IMR-90 (cell line): ENCODE data around the gene PPP1R3D. TPM values are rescaled to one million over a fixed set of nuclear protein-coding genes. Genes with fewer than 3 reads are reported as not detected.

Experiments
- ATAC-seq: fragments of 200-7000 bp; cut with Tn5 transposase; 2 replicates; pipeline ENCODE4 v1.9.1; 2020; ENCODE audit warnings: low read depth, mild to moderate bottlenecking, moderate library complexity
- BruUV-seq: library from RNA; stranded (reverse); fragments of 400-500 nt; replicated peaks from 2 replicates; lab custom pipeline; 2021; lab: Mats Ljungman, UMichigan
- CTCF ChIA-PET: fragments of 300-600 bp; formaldehyde crosslinking; extraction: SDS; loops from one replicate; lab custom pipeline; 2021; ENCODE audit warnings: antibody characterized with exemption; lab: Yijun Ruan, JAX
- POLR2A ChIA-PET: fragments of 300-600 bp; sonication (Branson Sonifier 250); formaldehyde crosslinking; loops from one replicate; lab custom pipeline; 2022; ENCODE audit warnings: antibody characterized with exemption; ENCODE audit not compliant: unreplicated experiment; lab: Charles Lee
- DNase-seq: peaks from one replicate; pipeline ENCODE4 v3.0.0; 2013
- H2AFZ ChIP-seq: replicated peaks from 2 replicates; pipeline ENCODE3; 2013; ENCODE audit warnings: low read length, mild to moderate bottlenecking; ENCODE audit not compliant: poor library complexity
- H2AK5ac ChIP-seq: 2 replicates; pipeline ENCODE4 v1.6.1; 2013; ENCODE audit warnings: low read depth, low read length, inconsistent platforms
- H2AK9ac ChIP-seq: replicated peaks from 2 replicates; pipeline ENCODE3; 2013; ENCODE audit warnings: mild to moderate bottlenecking, low read depth, low read length, moderate library complexity; ENCODE audit not compliant: poor library complexity
- H2BK120ac ChIP-seq: 2 replicates; pipeline ENCODE4 v1.6.1; 2013; ENCODE audit warnings: low read depth, low read length, inconsistent platforms
- H2BK15ac ChIP-seq: 3 replicates; pipeline ENCODE4 v1.6.1; 2013; ENCODE audit warnings: low read depth, low read length, inconsistent platforms
- H2BK20ac ChIP-seq: 2 replicates; pipeline ENCODE4 v1.6.1; 2013; ENCODE audit warnings: low read depth, mild to moderate bottlenecking, inconsistent platforms, low read length, moderate library complexity
- H2BK5ac ChIP-seq: 2 replicates; pipeline ENCODE4 v1.6.1; 2013; ENCODE audit warnings: mild to moderate bottlenecking, low read depth, low read length, inconsistent platforms; ENCODE audit not compliant: poor library complexity, severe bottlenecking
- H3K14ac ChIP-seq: replicated peaks from 2 replicates; pipeline ENCODE4 v1.6.1; 2013; ENCODE audit warnings: low read depth, low read length, inconsistent platforms
- H3K18ac ChIP-seq: 2 replicates; pipeline ENCODE4 v1.6.1; 2013; ENCODE audit warnings: low read depth, low read length, control low read depth
- H3K23ac ChIP-seq: 2 replicates; pipeline ENCODE4 v1.6.1; 2013; ENCODE audit warnings: low read depth, low read length, inconsistent platforms
- H3K27ac ChIP-seq: 2 replicates; pipeline ENCODE4 v1.5.1; 2013; ENCODE audit warnings: mild to moderate bottlenecking, control low read depth, low read length; ENCODE audit not compliant: insufficient read depth
- H3K27me3 ChIP-seq: 2 replicates; pipeline ENCODE4 v1.6.1; 2013; ENCODE audit warnings: low read length; ENCODE audit not compliant: control insufficient read depth, insufficient read depth
- H3K36me3 ChIP-seq: 2 replicates; pipeline ENCODE4 v1.6.1; 2013; ENCODE audit warnings: low read length, mixed read lengths; ENCODE audit not compliant: control insufficient read depth, insufficient read depth
- H3K4ac ChIP-seq: 2 replicates; pipeline ENCODE4 v1.6.1; 2013; ENCODE audit warnings: low read depth, low read length, inconsistent platforms
- H3K4me1 ChIP-seq: 2 replicates; pipeline ENCODE4 v1.6.1; 2013; ENCODE audit warnings: low read length, mixed read lengths; ENCODE audit not compliant: control insufficient read depth, insufficient read depth
- H3K4me2 ChIP-seq: 2 replicates; pipeline ENCODE4 v1.6.1; 2013; ENCODE audit warnings: low read depth, mild to moderate bottlenecking, control low read depth, low read length, moderate library complexity
- H3K4me3 ChIP-seq: 2 replicates; pipeline ENCODE4 v1.5.1; 2013; ENCODE audit warnings: low read depth, mild to moderate bottlenecking, control low read depth, low read length, moderate library complexity; ENCODE audit not compliant: insufficient read depth
- H3K56ac ChIP-seq: 2 replicates; pipeline ENCODE4 v1.6.1; 2013; ENCODE audit warnings: low read length, inconsistent platforms; ENCODE audit not compliant: insufficient read depth; ENCODE audit errors: extremely low read depth
- H3K79me1 ChIP-seq, 2 experiments: 2 replicates each; pipeline ENCODE4 v1.6.1; 2013; ENCODE audit warnings: low read length in 2 of 2, inconsistent platforms in 1 of 2, low read depth in 1 of 2
- H3K9ac ChIP-seq: 2 replicates; pipeline ENCODE4 v1.6.1; 2013; ENCODE audit warnings: low read depth, low read length, control low read depth
- H3K9me1 ChIP-seq: 2 replicates; pipeline ENCODE4 v1.6.1; 2013; ENCODE audit warnings: low read length, inconsistent platforms; ENCODE audit not compliant: insufficient read depth
- H3K9me3 ChIP-seq: 2 replicates; pipeline ENCODE4 v1.6.1; 2013; ENCODE audit warnings: low read length; ENCODE audit not compliant: control insufficient read depth, insufficient read depth
- H4K20me1 ChIP-seq: 2 replicates; pipeline ENCODE4 v1.6.1; 2013; ENCODE audit warnings: low read length, inconsistent platforms; ENCODE audit not compliant: insufficient read depth
- H4K5ac ChIP-seq: 2 replicates; pipeline ENCODE4 v1.6.1; 2013; ENCODE audit warnings: mild to moderate bottlenecking, low read depth, low read length, control low read depth
- H4K8ac ChIP-seq, 2 experiments: 2 replicates each; pipeline ENCODE4 v1.6.1; 2013; ENCODE audit warnings: low read depth in 2 of 2, low read length in 2 of 2, control low read depth in 1 of 2, inconsistent platforms in 1 of 2
- H4K91ac ChIP-seq: 2 replicates; pipeline ENCODE4 v1.6.1; 2013; ENCODE audit warnings: low read depth, low read length, inconsistent platforms; ENCODE audit not compliant: insufficient read depth
- BHLHE40 ChIP-seq: fragments of 150-350 bp; IDR thresholded peaks from 2 replicates; pipeline ENCODE4 v1.6.1; 2016; ENCODE audit warnings: mild to moderate bottlenecking, low read depth, low read length
- CHD1 ChIP-seq: IDR thresholded peaks from 2 replicates; pipeline ENCODE4 v1.6.1; 2012; ENCODE audit warnings: low read depth, low read length, improper control_type of control experiment
- FOS ChIP-seq: fragments of 150-350 bp; IDR thresholded peaks from 2 replicates; pipeline ENCODE4 v1.6.1; 2016; ENCODE audit warnings: low read depth, low read length
- MAFK ChIP-seq: IDR thresholded peaks from 2 replicates; pipeline ENCODE4 v1.6.1; 2012; ENCODE audit warnings: low read depth, low read length, improper control_type of control experiment
- MAZ ChIP-seq: IDR thresholded peaks from 2 replicates; pipeline ENCODE4 v1.6.1; 2012; ENCODE audit warnings: low read depth, mild to moderate bottlenecking, low read length, improper control_type of control experiment, moderate library complexity, borderline replicate concordance
- MXI1 ChIP-seq: IDR thresholded peaks from 2 replicates; pipeline ENCODE4 v1.6.1; 2012; ENCODE audit warnings: low read depth, mild to moderate bottlenecking, low read length, moderate library complexity, borderline replicate concordance
- RCOR1 ChIP-seq: IDR thresholded peaks from 2 replicates; pipeline ENCODE4 v1.6.1; 2012; ENCODE audit warnings: mild to moderate bottlenecking, low read length, improper control_type of control experiment; ENCODE audit not compliant: insufficient replicate concordance
- WGBS, 2 experiments: methylation state at CpG; one replicate each; pipeline versions ENCODE4 v1.1.5 to v1.1.7; 2013; ENCODE audit warnings: missing lambda C conversion rate in 2 of 2; ENCODE audit not compliant: insufficient read length in 1 of 2; ENCODE audit errors: extremely low coverage in 2 of 2; 5-methylcytosine and 5-hydroxymethylcytosine counted together
- dilution Hi-C: fragments of 300-500 bp; cut with HindIII; formaldehyde crosslinking; loops from one replicate; pipeline ENCODE4 v1.14.3; 2018; ENCODE audit warnings: low sequenced_read_pairs; ENCODE audit not compliant: unreplicated experiment
- in situ Hi-C: fragments of 300-500 bp; cut with MboI; formaldehyde crosslinking; loops from 3 replicates; pipeline ENCODE4 v1.14.3; 2019; ENCODE audit warnings: low sequenced_read_pairs, inconsistent platforms, mixed read lengths
- intact Hi-C: fragments of 100-400 bp; cut with micrococcal nuclease; formaldehyde crosslinking; loops from 2 replicates; pipeline ENCODE4 v1.10.0; 2022
- polyA plus RNA-seq, 3 experiments: library from polyadenylated mRNA; depleted of rRNA; stranded (reverse); fragments of >200 nt; gene quantifications; 2 replicates each; pipeline ENCODE4 v1.2.3, GENCODE V29; 2012; ENCODE audit warnings: low replicate concordance in 1 of 3
- total RNA-seq: library from RNA; depleted of rRNA; stranded (reverse); fragments of >200 nt; gene quantifications from 2 replicates; pipeline ENCODE4 v1.2.3, GENCODE V29; 2012
- TF ChIP-seq, protein P1 (sequence below): conservative IDR thresholded peaks from 2 replicates; pipeline ENCODE4 v1.5.1; 2012; ENCODE audit warnings: mild to moderate bottlenecking, low read depth, low read length, improper control_type of control experiment

PPP1R3D gene
- total and polyA plus RNA-seq, 2 of the 4 experiments (the other 2 are of a cell fraction) = 1.6 to 2.7 TPM

DNA sequence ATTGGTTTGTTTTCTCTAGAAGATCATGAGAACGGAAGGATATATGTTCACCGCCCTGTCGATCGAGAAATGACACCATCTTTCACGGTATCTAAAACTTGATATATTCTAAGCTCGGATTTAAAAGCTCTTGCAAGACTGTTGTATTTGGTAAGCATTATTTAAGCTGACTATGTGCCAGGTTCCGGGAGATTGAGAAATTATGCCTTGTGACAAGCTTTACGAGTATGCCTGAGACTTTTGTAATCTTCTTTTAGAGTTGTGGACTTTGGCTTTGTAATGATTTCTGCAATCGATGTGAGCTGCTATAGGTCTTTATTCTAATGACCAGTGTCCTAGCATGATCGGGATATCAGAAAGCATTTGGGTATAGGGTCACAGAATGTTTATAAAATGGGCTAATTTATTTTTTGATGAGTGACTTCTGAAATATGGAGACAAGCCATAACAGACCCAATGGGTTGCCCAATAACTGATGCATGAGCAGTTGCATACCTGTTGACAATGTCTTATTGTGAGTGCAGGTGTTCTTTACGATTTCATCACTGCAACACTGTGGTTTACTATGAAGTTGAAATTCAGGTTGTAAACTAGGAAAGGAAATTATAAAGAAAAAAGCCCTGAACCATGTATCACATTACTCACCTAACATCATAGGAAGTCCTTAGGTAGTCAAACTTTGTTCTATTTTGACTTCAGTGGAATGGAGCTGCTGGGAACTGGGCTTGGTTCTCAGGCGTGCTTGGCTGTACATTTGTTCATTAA is 32.1 kb upstream of the PPP1R3D start (continued):
- TF ChIP-seq RCOR1 = no peak

DNA sequence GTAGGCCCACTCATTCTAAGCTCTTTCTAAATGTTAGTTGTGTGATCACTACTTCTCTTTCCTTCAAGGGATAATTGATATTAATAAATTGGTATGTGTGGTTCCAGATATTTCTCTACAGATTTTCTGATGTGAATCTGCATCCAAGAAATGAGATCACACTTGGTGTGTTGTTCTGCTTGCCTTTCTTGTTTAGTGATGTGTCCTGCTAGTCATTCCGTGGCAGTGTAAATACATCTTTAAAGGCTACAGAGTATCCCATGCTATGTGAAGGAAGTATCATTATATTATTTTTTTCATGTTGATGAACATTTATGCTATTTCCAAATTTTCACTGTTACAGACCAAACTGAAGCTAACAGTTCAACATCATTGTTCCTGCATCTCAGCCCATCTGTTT is 31.3 kb upstream of the PPP1R3D start:
- H3K4me3 ChIP-seq = no peak overlapping the region
- H2AK9ac ChIP-seq = no peak overlapping the region
- TF ChIP-seq BHLHE40 (no peak), FOS (no peak), RCOR1 (no peak), MXI1 (no peak), CHD1 (no peak), MAFK (no peak), MAZ (no peak)
- TF ChIP-seq, protein P1, sequence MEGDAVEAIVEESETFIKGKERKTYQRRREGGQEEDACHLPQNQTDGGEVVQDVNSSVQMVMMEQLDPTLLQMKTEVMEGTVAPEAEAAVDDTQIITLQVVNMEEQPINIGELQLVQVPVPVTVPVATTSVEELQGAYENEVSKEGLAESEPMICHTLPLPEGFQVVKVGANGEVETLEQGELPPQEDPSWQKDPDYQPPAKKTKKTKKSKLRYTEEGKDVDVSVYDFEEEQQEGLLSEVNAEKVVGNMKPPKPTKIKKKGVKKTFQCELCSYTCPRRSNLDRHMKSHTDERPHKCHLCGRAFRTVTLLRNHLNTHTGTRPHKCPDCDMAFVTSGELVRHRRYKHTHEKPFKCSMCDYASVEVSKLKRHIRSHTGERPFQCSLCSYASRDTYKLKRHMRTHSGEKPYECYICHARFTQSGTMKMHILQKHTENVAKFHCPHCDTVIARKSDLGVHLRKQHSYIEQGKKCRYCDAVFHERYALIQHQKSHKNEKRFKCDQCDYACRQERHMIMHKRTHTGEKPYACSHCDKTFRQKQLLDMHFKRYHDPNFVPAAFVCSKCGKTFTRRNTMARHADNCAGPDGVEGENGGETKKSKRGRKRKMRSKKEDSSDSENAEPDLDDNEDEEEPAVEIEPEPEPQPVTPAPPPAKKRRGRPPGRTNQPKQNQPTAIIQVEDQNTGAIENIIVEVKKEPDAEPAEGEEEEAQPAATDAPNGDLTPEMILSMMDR = no peak
- ChIA-PET POLR2A (no interaction called here), CTCF (no interaction called here)
- H2BK20ac ChIP-seq = no peak overlapping the region
- H3K56ac ChIP-seq = no peak overlapping the region
- no peaks in the 10 kb centered on the region for H3K4me1 ChIP-seq
- no peak overlapping the region for H3K9ac ChIP-seq
- ATAC-seq (no peak), DNase-seq (no peak)
- no peaks in the 10 kb centered on the region for H3K36me3 ChIP-seq
- WGBS, 2 experiments = no CpG with 5 or more reads among the region's 1 CpG
- H4K5ac ChIP-seq = no peak overlapping the region
- no peak overlapping the region for H2AFZ ChIP-seq
- no peak overlapping the region for H4K91ac ChIP-seq
- no peak overlapping the region for H3K27ac ChIP-seq
- no peak overlapping the region for H2BK5ac ChIP-seq
- H2BK120ac ChIP-seq = no peak overlapping the region
- H3K14ac ChIP-seq = no peak overlapping the region
- no peak overlapping the region for H3K23ac ChIP-seq
- intact Hi-C loops = no loop called here
- no peak overlapping the region for H2AK5ac ChIP-seq
- no peak overlapping the region for H2BK15ac ChIP-seq
- no peaks in the 10 kb centered on the region for H4K20me1 ChIP-seq
- no TSS peak for BruUV-seq
- H3K9me1 ChIP-seq = no peaks in the 10 kb centered on the region
- dilution Hi-C loops = no loop called here
- H3K18ac ChIP-seq = no peak overlapping the region
- in situ Hi-C loops = no loop called here
- H3K4ac ChIP-seq = no peak overlapping the region
- H4K8ac ChIP-seq = no peak overlapping the region
- no peak overlapping the region for H3K4me2 ChIP-seq
- H3K79me1 ChIP-seq = no peaks in the 10 kb centered on the region
- no peaks in the 10 kb centered on the region; the same call in 1 of the 2 replicates for H3K27me3 ChIP-seq
- H3K9me3 ChIP-seq = no peaks in the 10 kb centered on the region
